ENCODE measurements around the gene PHACTR4. TPM values are rescaled to one million over a fixed set of nuclear protein-coding genes. Genes with fewer than 3 reads are reported as not detected.

Gene PHACTR4
- total and polyA plus RNA-seq, 9 of the 15 experiments (the other 6 are each of a cell fraction or from before 2014, with no cell fraction given), result 6.4 to 43.6 (median 14.2) TPM

DNA sequence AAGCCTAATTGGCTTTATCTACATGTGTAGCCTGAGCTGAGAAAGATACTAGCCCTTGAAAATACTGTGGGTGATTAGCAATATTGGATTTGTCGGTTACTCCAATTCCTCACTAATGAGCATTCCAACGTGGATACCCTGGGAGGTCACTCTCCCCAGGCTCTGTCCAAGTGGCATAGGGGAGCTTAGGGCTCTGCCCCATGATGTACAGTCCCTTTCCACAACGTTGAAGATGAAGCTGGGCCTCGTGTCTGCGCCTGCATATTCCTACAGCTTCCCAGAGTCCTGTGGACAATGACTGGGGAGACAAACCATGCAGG, 138.9 kb downstream of the PHACTR4 start (continued):
- peak; percentile 26; the same call in 1 of the 2 replicates for TF ChIP-seq SMAD3 (CRISPR knock-in tag; conservative IDR thresholded peaks at IDR 0.05)
- TF ChIP-seq, protein P1, sequence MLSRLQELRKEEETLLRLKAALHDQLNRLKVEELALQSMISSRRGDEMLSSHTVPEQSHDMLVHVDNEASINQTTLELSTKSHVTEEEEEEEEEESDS (CRISPR knock-in tag; IDR thresholded peaks at IDR 0.05), result no peak
- TF ChIP-seq ZNF12 (CRISPR knock-in tag; IDR thresholded peaks at IDR 0.05), result no peak
- TF ChIP-seq CHCHD3 (CRISPR knock-in tag; IDR thresholded peaks at IDR 0.05), result peak; percentile 55; the same call in 1 of the 2 replicates
- 0 out of 2 replicates have a peak, but pooled peaks have one; percentile 12 for TF ChIP-seq NCOA6 (IDR thresholded peaks at IDR 0.05)
- TF ChIP-seq TAF1 (IDR thresholded peaks at IDR 0.05; ENCODE audit: control insufficient read depth, extremely low read depth, insufficient read depth, low read length, severe bottlenecking), result peak; percentile 31
- TF ChIP-seq TEAD1 (CRISPR knock-in tag; IDR thresholded peaks at IDR 0.05), result peak in 1 of 2 experiments; percentile 8; a peak in 1 of 4 replicates
- TF ChIP-seq, protein P2, sequence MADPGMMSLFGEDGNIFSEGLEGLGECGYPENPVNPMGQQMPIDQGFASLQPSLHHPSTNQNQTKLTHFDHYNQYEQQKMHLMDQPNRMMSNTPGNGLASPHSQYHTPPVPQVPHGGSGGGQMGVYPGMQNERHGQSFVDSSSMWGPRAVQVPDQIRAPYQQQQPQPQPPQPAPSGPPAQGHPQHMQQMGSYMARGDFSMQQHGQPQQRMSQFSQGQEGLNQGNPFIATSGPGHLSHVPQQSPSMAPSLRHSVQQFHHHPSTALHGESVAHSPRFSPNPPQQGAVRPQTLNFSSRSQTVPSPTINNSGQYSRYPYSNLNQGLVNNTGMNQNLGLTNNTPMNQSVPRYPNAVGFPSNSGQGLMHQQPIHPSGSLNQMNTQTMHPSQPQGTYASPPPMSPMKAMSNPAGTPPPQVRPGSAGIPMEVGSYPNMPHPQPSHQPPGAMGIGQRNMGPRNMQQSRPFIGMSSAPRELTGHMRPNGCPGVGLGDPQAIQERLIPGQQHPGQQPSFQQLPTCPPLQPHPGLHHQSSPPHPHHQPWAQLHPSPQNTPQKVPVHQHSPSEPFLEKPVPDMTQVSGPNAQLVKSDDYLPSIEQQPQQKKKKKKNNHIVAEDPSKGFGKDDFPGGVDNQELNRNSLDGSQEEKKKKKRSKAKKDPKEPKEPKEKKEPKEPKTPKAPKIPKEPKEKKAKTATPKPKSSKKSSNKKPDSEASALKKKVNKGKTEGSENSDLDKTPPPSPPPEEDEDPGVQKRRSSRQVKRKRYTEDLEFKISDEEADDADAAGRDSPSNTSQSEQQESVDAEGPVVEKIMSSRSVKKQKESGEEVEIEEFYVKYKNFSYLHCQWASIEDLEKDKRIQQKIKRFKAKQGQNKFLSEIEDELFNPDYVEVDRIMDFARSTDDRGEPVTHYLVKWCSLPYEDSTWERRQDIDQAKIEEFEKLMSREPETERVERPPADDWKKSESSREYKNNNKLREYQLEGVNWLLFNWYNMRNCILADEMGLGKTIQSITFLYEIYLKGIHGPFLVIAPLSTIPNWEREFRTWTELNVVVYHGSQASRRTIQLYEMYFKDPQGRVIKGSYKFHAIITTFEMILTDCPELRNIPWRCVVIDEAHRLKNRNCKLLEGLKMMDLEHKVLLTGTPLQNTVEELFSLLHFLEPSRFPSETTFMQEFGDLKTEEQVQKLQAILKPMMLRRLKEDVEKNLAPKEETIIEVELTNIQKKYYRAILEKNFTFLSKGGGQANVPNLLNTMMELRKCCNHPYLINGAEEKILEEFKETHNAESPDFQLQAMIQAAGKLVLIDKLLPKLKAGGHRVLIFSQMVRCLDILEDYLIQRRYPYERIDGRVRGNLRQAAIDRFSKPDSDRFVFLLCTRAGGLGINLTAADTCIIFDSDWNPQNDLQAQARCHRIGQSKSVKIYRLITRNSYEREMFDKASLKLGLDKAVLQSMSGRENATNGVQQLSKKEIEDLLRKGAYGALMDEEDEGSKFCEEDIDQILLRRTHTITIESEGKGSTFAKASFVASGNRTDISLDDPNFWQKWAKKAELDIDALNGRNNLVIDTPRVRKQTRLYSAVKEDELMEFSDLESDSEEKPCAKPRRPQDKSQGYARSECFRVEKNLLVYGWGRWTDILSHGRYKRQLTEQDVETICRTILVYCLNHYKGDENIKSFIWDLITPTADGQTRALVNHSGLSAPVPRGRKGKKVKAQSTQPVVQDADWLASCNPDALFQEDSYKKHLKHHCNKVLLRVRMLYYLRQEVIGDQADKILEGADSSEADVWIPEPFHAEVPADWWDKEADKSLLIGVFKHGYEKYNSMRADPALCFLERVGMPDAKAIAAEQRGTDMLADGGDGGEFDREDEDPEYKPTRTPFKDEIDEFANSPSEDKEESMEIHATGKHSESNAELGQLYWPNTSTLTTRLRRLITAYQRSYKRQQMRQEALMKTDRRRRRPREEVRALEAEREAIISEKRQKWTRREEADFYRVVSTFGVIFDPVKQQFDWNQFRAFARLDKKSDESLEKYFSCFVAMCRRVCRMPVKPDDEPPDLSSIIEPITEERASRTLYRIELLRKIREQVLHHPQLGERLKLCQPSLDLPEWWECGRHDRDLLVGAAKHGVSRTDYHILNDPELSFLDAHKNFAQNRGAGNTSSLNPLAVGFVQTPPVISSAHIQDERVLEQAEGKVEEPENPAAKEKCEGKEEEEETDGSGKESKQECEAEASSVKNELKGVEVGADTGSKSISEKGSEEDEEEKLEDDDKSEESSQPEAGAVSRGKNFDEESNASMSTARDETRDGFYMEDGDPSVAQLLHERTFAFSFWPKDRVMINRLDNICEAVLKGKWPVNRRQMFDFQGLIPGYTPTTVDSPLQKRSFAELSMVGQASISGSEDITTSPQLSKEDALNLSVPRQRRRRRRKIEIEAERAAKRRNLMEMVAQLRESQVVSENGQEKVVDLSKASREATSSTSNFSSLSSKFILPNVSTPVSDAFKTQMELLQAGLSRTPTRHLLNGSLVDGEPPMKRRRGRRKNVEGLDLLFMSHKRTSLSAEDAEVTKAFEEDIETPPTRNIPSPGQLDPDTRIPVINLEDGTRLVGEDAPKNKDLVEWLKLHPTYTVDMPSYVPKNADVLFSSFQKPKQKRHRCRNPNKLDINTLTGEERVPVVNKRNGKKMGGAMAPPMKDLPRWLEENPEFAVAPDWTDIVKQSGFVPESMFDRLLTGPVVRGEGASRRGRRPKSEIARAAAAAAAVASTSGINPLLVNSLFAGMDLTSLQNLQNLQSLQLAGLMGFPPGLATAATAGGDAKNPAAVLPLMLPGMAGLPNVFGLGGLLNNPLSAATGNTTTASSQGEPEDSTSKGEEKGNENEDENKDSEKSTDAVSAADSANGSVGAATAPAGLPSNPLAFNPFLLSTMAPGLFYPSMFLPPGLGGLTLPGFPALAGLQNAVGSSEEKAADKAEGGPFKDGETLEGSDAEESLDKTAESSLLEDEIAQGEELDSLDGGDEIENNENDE (IDR thresholded peaks at IDR 0.05; ENCODE audit: low read depth, low read length), result peak; percentile 33
- TF ChIP-seq SIRT6 (IDR thresholded peaks at IDR 0.05; ENCODE audit: low read depth, low read length), result peak; percentile 82
- peak; percentile 54 for TF ChIP-seq RBM39 (optimal IDR thresholded peaks at IDR 0.05; ENCODE audit: low read depth, low read length)
- TF ChIP-seq ZKSCAN8 (CRISPR knock-in tag; IDR thresholded peaks at IDR 0.05), result 0 out of 2 replicates have a peak, but pooled peaks have one; percentile 27
- TF ChIP-seq ELF4 (CRISPR knock-in tag; IDR thresholded peaks at IDR 0.05), result no peak
- TF ChIP-seq ZNF561 (CRISPR knock-in tag; conservative IDR thresholded peaks at IDR 0.05), result no peak; the same call in 1 of the 2 replicates
- TF ChIP-seq RFX7 (CRISPR knock-in tag; IDR thresholded peaks at IDR 0.05), result peak; percentile 80; the same call in 1 of the 2 replicates
- TF ChIP-seq TBL1XR1 (IDR thresholded peaks at IDR 0.05; ENCODE audit: low read length in 2 of 2), result 0 out of 4 replicates have a peak, but pooled peaks of 1 of the 2 experiments have one; percentile 2
- 0 out of 4 replicates have a peak, but pooled peaks of 1 of the 2 experiments have one; percentile 20 for TF ChIP-seq MAZ (CRISPR knock-in tag; conservative IDR thresholded peaks at IDR 0.05 in 1 of 2, IDR thresholded peaks at IDR 0.05 in 1 of 2)
- no peak for TF ChIP-seq PHB2 (IDR thresholded peaks at IDR 0.05; ENCODE audit: low read depth)

Data from K562 (cell line).